ENCODE results near the gene DGKI.

DNA sequence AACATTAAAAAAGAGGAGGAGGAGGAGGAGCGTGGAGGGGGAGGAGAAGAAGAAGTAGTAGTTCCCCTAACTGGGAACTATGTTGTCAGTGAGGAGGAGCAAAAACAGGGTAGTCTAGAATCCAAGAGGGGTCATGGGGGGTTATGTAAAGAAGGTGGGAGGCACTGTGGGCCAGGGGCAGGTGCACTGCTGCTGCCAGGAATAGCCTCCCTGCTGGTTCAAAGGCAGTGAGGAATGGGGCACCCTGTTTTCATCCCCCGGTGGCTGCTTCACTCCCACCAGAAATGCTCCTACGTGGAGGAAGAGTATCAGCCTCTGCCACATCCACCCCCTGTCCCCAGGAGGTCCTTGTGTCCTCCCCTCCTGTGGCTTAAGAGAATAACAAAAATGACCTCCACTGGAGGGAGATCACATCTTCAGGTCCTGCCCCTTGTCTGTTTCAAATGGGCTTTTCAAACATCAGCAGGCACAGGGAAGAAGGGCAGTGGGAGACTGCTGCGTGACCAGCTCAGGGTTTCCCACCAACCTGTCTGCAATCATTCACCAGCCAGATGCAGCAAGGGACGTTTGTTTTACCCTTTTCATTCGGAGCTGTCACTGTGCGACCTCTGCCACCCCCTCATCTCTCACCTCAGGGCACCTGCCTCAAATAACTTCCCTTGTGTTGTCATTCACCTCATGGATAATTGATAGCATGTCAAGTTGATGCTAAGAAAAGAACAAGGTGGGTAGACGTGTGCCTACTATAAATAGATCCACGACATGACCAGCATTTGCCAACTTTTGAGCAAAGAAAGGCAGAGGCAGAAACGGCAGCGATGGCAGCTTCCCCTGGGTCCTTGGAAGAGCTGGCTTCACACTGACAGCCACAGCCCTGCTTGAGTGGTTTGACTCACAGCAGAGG, 92.6 kb downstream of the DGKI start:
- TF ChIP-seq, protein P1, sequence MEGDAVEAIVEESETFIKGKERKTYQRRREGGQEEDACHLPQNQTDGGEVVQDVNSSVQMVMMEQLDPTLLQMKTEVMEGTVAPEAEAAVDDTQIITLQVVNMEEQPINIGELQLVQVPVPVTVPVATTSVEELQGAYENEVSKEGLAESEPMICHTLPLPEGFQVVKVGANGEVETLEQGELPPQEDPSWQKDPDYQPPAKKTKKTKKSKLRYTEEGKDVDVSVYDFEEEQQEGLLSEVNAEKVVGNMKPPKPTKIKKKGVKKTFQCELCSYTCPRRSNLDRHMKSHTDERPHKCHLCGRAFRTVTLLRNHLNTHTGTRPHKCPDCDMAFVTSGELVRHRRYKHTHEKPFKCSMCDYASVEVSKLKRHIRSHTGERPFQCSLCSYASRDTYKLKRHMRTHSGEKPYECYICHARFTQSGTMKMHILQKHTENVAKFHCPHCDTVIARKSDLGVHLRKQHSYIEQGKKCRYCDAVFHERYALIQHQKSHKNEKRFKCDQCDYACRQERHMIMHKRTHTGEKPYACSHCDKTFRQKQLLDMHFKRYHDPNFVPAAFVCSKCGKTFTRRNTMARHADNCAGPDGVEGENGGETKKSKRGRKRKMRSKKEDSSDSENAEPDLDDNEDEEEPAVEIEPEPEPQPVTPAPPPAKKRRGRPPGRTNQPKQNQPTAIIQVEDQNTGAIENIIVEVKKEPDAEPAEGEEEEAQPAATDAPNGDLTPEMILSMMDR (IDR thresholded peaks at IDR 0.05; ENCODE audit: low read depth, low read length), result no peak
- no peak for TF ChIP-seq EZH2phosphoT487 (IDR thresholded peaks at IDR 0.05; ENCODE audit: low read depth)
